HepG2 (cell line): Measurements from ENCODE around the gene CCDC8. TPM values are rescaled to one million over a fixed set of nuclear protein-coding genes. Genes with fewer than 3 reads are reported as not detected.

Experiments
- KIAA2018 ChIP-seq: sonication (generic); formaldehyde crosslinking; IDR thresholded peaks from 2 replicates; pipeline ENCODE4 v1.5.0; 2020; ENCODE audit warnings: mild to moderate bottlenecking, missing genetic modification reagents, borderline replicate concordance
- ZFP37 ChIP-seq: sonication (generic); formaldehyde crosslinking; IDR thresholded peaks from 2 replicates; pipeline ENCODE4 v1.4.0; 2020; ENCODE audit warnings: missing genetic modification reagents, borderline replicate concordance
- polyA plus RNA-seq, 8 experiments: library from polyadenylated mRNA; depleted of rRNA in 3 of 8; stranded (reverse) in 7 of 8; unstranded in 1 of 8; fragments of >200 nt; fragmentation: Illumina TruSeq in 4 of 8; extraction: Trizol in 4 of 8; gene quantifications; 2 replicates each; pipeline versions ENCODE4 v1.2.1 to v1.2.3, GENCODE V29; 2011 to 2016; ENCODE audit warnings: low read depth in 4 of 8, missing spikeins in 1 of 8, mixed read lengths in 1 of 8; ENCODE audit not compliant: insufficient read depth in 1 of 8
- total RNA-seq, 5 experiments: library from RNA; depleted of rRNA; stranded (reverse); fragments of >200 nt; fragmentation: Illumina TruSeq; extraction: Trizol; gene quantifications; 2 replicates each; pipeline ENCODE4 v1.2.3, GENCODE V29; 2016; ENCODE audit warnings: low read depth in 1 of 5

Gene CCDC8
- total and polyA plus RNA-seq, 2 of the 13 experiments (the other 11 are each of a cell fraction or from before 2014, with no cell fraction given), result 0.04 TPM; not detected in 1

GRCh38 chr19:46361915-46362314, 51.4 kb downstream of the CCDC8 start (continued):
- TF ChIP-seq KIAA2018 (CRISPR knock-in tag) (no peak), ZFP37 (CRISPR knock-in tag) (no peak)

Other genes with a start within 250 kb of the CCDC8 start
- gene IGFL1, start 183.8 kb downstream of the CCDC8 start, total RNA-seq (2016; rRNA removed; fragmentation: Illumina TruSeq; extraction: Trizol), result not detected in 2 replicates
- gene IGFL1, start 183.8 kb downstream of the CCDC8 start, polyA plus RNA-seq (2011; rRNA removed), result not detected in 2 replicates
- 0.09 TPM in 1 of 2 replicates, not detected in the other for gene HIF3A, start 116.5 kb downstream of the CCDC8 start, total RNA-seq (2016; rRNA removed; fragmentation: Illumina TruSeq; extraction: Trizol)
- gene HIF3A, start 116.5 kb downstream of the CCDC8 start, polyA plus RNA-seq (2011; rRNA removed), result 0.22 and 0.38 TPM in 2 replicates
- gene PPP5C, start 66.5 kb downstream of the CCDC8 start, total RNA-seq (2016; rRNA removed; fragmentation: Illumina TruSeq; extraction: Trizol), result 38.2 and 41.6 TPM in 2 replicates
- gene PPP5C, start 66.5 kb downstream of the CCDC8 start, polyA plus RNA-seq (2011; rRNA removed), result 67.9 and 68.5 TPM in 2 replicates
- gene PNMA8C, start 15.4 kb upstream of the CCDC8 start, total RNA-seq (2016; rRNA removed; fragmentation: Illumina TruSeq; extraction: Trizol), result not detected in 2 replicates
- not detected in 2 replicates for gene PNMA8C, start 15.4 kb upstream of the CCDC8 start, polyA plus RNA-seq (2011; rRNA removed)
- gene PNMA8A, start 58.0 kb upstream of the CCDC8 start, total RNA-seq (2016; rRNA removed; fragmentation: Illumina TruSeq; extraction: Trizol), result 0.44 and 0.51 TPM in 2 replicates
- 0.13 TPM in 2 replicates for gene PNMA8A, start 58.0 kb upstream of the CCDC8 start, polyA plus RNA-seq (2011; rRNA removed)
- gene PNMA8B, start 82.3 kb upstream of the CCDC8 start, total RNA-seq (2016; rRNA removed; fragmentation: Illumina TruSeq; extraction: Trizol), result not detected in 2 replicates
- gene PNMA8B, start 82.3 kb upstream of the CCDC8 start, polyA plus RNA-seq (2011; rRNA removed), result not detected in 2 replicates
- 258 and 314 TPM in 2 replicates for gene CALM3, start 187.8 kb upstream of the CCDC8 start, total RNA-seq (2016; rRNA removed; fragmentation: Illumina TruSeq; extraction: Trizol)
- gene CALM3, start 187.8 kb upstream of the CCDC8 start, polyA plus RNA-seq (2011; rRNA removed), result 232 and 239 TPM in 2 replicates
- not detected in 2 replicates for gene PTGIR, start 211.5 kb upstream of the CCDC8 start, total RNA-seq (2016; rRNA removed; fragmentation: Illumina TruSeq; extraction: Trizol)
- not detected in 2 replicates for gene PTGIR, start 211.5 kb upstream of the CCDC8 start, polyA plus RNA-seq (2011; rRNA removed)
- gene GNG8, start 222.6 kb upstream of the CCDC8 start, total RNA-seq (2016; rRNA removed; fragmentation: Illumina TruSeq; extraction: Trizol), result not detected in 2 replicates
- gene GNG8, start 222.6 kb upstream of the CCDC8 start, polyA plus RNA-seq (2011; rRNA removed), result not detected in 2 replicates
- gene DACT3, start 247.6 kb upstream of the CCDC8 start, total RNA-seq (2016; rRNA removed; fragmentation: Illumina TruSeq; extraction: Trizol), result 0.04 TPM in 1 of 2 replicates, not detected in the other
- 0.04 TPM in 1 of 2 replicates, not detected in the other for gene DACT3, start 247.6 kb upstream of the CCDC8 start, polyA plus RNA-seq (2011; rRNA removed)